ENCODE results near the gene AP1S1.
A peak's percentile ranks its signal among the peaks of the same experiment; 100 is the strongest.

The AP1S1 gene

DNA sequence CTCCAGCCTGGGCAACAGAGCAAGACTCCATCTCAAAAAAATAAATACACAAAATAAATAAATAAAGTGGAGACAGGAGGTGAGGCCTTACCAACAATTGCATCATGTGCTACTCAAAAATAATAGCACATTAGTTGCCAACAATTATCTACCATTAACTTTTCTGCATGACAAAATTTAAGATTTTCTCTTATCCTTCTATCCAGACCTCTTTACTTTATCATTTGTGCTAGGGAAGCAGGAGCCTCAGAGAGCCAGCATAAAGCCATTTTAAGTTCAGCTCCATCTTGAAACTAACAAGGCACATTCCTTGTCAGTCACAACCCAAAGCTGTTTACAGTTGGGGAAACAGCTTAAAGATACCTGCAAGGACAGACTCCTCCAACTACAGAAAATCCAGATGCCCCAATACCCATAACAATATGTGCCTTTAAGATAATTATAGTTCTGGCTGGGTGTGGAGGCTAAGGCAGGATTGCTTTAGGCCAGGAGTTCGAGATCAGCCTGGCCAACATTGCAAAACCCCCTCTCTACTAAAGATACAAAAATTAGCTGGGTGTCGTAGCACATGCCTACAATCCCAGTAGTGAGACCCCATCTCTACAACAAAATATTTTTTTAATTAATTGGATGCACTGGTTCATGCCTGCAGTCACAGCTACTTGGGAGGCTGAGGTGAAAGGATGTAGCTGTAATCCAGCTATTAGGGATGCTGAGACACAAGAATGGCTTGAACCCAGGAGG lies 2.2 kb upstream of the AP1S1 start:
- DNase-seq: no peak
- intact Hi-C loops (cut with DNase I): no loop called here

DNA sequence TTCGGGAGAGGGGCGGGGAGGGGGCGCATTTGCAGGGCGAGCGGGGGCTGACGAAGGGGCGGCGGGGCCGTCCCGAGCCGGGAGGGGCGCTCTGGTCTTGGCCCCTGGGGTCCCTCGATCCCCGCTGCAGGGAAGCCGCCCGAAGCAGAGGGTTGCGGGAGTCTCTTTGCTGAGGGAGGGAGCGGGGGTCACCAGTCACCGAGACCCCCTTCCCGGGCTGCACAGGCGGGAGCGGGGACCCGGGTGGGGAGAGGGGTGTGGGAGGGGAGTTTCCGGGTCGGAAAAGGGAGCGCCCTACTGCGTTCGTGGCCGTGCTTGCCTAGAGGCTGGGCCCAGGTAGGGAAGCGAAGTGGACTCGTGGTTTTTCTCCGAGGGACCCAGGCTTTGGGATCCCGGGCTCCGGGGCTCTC lies 422 bp downstream of the AP1S1 start:
- peak in 2 of 42 donors; percentile 10 to 32 for DNase-seq
- intact Hi-C loops (cut with DNase I): no loop called here

DNA sequence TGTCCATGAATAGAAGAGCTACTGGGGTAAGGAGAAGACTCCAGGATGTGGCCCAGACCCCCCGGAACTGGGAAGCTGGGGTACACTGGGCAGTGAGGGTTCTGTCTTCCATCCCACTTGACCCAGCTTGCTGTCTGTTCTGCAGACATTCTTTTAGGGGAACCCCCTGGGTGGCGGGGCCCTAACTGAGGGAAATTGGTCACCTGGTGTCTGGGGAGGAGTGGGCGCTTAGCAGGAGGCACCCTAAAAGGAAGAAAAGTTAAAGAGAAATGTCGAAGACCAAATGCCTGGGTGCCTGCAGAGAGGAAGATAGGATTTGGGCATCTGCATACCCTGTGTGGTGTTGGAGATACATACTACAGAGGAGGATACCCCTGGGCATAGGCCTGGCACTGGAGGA lies 1.0 kb downstream of the AP1S1 start:
- intact Hi-C loops (cut with DNase I): no loop called here
- DNase-seq: peak in 1 of 42 donors; percentile 5

DNA sequence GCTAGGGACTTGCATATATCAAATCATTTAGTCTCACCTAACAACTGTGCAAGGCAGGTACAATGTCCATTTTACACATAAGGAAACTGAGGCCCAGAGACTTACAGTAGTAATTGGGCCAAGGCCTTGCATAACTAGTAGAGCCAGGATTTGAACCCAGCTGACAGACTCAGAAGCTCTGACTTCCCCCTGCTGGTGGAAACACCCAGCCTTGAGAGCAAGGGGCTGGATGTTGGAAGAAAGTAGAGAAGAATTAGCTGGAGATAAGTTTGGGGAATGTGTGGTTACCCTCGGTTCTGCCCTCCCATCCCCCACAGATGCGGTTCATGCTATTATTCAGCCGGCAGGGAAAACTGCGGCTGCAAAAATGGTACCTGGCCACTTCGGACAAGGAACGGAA lies 2.0 kb downstream of the AP1S1 start:
- intact Hi-C loops (cut with DNase I): no loop called here
- DNase-seq: peak in 1 of 42 donors; percentile 13

DNA sequence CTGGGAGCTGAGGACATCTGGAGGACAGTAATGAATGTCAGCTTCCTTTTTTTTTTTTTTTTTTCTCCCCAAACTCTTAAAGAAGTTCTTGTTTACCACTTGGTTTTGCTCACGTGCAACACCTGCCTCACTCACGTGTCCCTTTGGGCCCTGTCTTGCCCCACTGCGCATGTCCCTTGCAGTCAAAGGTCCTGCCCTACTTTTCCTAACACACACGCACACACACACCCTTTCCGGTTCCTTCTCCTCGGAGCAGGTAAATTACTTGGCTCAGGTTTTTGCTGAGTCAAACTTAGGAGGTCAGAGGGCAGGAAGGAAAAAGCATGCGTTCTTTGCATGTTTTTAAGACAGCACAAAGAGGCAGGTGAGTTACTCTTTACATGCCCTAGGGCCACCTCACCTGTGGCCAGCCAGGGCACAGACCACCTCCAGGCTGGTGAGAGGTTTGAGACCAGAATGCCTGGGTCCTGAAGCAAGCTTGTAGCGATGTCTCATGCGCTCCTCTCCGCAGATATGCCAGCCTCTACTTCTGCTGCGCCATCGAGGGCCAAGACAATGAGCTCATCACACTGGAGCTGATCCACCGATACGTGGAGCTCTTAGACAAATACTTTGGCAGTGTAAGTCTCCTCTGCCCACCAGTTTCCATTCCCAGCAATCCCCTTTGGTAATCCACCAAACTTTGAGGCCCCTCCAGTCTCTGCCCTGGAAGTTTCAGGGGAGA lies 2.8 kb downstream of the AP1S1 start:
- intact Hi-C loops (cut with DNase I): no loop called here
- peak in 1 of 42 donors; percentile 32 for DNase-seq

DNA sequence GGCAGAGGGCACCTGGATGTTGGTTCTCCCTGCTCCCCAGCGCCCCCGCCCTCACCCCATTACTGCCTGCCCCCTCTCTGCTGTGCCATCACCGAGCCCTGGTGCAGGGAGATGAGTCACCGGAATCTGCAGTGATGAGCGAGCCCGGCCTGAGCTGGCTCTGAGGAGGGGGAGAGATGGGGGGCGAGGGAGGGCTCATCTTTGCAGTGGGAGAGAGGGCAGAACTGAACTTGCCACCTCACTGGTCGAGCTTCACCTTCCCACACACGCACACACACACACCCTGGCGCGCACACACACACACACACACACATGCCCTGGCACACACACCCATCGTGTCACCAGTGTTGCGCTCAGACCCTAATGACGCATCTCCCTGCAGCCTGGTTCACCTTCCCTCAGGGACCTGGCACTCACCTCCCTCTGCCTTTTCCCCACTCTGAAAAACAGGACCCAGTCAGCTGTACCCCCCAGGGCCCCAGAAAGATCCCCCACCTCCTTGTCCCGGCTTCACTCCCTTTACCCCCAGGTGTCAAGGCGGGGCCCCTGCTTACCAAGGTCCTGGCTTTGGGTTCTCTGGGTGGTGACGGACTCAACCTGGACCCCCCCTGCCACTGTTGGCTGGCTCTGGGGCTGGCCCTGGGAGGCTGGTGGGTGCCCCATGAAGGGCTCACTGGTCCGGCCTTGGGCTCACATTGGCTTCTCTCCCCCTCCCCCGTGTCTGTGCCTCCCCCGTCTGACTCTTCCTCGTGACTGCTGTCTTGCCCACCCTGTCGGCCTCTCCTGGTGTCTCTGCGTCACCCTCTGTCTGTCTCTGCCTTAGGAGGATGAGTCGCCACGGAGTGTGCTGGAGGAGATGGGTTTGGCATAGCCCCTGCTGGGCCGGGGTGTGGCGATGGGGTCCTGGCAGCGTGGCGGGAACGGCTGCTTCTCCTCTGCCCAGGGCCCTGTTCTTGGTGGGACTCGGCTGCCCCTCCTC lies 5.7 kb downstream of the AP1S1 start:
- intact Hi-C loops (cut with DNase I): no loop called here
- DNase-seq: peak; percentile 44 to 92 (median 76)

DNA sequence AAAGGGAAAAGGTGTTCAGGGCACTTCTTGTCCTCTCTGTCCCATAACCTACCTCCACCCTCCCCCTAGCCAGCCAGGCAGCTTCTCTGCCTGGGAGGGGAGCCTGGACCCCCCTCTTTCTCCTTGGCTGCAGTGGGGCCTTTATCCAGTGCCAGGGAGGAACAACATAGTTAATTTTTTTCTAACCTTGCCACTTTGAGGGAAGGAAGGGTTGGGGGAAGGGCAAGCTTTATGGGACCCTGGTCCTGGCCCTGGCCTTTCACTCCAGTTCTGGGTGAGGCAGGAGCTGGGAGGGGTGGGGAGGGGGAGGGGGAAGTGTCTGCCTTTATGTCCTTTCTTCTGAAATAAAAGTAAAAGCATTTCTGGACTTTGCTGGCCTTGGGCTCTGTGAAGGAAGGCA lies 6.6 kb downstream of the AP1S1 start:
- intact Hi-C loops (cut with DNase I): no loop called here
- DNase-seq: no peak

DNA sequence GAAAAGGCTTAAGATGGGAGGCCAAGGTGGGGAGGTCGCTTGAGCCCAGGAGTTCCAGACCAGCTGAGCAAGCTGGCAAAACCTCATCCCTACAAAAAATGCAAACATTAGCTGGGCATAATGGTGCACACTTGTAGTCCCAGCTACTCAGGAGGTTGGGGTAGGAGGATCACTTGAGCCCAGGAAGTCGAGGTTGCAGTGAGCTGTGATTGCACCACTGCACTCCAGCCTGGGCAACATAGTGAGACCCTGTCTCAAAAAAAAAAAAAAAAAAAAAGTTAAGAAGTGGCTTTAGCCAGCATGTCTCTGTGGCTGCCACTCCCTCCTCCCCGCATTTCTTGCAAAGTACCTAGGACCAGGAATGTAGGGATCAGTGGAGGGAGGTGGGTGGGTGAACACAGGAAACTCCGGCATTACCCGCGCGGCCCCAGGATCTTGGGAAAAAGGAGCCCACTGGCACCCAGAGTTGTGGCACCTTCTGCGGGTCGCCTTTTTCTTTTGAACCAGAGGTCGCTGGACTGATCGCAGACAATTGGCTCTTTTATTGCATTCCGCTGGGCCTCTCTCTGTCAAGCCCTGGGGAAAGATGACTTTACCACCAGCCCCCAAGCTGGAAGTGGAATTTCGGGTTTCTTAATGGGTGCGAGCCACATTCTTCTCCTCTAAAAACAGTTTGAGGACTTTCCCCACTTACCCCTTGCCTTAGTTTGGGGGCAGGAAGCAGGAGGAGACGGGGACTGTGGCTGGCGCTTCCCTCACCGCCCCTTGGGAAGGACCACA lies 7.6 kb downstream of the AP1S1 start:
- intact Hi-C loops (cut with DNase I): no loop called here
- DNase-seq: peak in 1 of 42 donors; percentile 4

DNA sequence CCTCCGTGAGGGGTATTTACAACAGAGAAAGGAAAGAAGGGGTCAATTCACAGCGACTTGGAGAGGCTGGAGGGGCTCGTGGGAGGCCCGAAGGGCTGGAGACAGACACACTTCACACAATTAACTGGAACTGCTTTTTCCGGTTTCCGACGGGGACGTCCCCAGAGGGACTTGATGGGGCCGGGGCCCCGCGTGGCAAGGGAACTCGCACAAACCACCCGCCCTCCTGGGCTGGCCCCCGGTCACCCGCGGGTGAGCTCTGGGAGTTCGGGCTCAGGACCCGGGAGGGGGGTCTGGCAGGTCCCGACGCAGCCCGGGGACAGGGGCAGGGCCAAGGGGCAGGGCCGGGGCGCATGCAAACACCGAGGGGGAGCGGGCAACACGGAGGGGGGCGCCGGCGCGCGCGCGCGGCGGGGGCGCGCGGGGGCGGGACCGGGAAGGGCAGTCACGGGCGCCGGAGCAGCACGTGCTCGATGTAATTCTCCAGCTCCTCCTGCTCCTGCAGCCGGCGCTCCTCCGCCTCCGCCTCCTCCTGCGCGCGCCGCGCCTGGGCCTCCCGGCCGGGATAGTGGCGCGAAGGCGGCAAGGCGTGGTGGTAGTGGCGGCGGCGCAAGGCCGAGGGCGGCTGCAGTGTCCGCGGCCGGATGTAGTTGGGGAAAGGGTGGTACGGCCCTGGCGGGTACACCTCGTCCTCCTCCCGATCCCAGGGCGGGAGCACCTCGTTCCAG lies 8.4 kb downstream of the AP1S1 start:
- intact Hi-C loops (cut with DNase I): no loop called here
- peak in 20 of 42 donors; percentile 23 to 71 (median 60) for DNase-seq

DNA sequence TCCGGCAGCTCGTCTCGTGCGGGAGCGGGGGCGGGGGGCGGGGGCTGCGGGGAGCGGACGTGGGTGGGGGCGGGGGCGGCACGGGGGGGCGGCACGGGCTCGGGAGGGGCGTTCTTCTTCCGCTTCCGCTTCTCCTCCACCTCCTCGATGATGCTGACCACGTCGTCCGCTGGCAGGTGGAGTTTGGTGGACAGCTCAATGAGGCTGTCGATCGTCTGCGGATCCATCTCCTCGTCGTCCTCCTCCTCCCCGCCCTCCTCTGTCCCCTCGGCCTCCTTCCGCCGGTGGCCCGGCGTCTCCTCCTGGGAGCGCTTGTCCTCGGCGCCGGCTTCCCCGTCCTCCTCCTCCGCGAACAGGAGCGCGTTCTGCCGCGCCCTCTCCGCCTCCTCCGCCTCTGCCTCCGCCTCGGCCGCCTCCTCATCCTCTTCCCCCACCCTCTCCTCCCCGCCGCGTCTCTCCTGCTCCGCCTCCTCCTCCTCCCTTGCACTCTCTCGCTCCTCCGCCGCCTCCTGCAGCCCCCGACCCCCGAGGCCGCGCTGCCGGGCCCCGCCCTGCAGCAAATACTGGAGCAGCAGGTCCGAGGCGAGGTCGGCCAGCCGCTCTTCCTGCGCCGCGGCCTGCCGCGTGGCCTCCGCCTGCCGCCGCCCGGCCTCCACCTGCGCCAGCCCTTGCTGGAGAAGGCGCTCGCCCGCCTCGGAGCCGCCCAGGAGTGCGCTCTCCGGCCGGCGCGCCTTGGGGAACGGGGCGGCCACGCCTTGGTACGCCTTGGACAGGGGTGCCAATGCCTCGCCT lies 9.2 kb downstream of the AP1S1 start:
- intact Hi-C loops (cut with DNase I): no loop called here
- peak in 11 of 42 donors; percentile 18 to 72 (median 41) for DNase-seq

DNA sequence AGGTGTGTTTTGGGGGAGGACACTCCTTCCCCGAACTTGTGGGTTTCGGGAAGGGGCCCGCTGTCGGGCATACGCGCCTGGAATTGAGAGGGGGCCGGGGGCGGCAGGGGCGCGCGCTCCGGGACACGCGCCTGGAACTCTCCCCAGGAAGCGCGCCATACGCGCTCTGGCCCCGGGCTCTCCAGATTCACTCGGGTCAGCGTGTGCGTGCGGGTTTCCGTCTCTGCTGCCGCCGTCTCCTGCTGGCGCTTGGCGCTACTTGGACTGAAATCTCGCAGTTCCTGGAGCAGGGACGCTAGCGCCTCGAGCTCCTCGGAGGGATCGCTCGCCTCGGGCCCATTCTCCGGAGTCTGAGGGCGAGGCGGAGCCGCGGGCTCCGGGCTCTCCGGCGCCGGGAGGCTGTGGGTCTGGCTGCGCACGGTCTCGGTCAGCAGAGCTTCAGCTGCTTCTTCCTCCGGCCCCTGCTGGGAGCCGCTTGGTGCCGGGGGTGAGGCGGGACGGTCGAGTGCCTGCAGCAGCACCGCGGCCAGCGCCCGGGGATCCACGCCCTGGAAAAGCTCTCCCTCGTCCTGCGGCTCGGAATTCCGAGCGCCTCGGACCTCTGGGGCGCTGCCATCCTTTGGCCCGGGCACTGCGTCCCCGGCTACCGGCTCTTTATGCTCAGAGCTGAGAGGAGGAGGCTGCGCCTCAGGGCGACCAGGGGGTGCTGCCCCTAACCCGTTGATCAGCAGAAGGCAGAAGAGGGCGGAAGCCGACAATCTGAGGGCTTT lies 10.0 kb downstream of the AP1S1 start:
- DNase-seq: peak in 8 of 42 donors; percentile 30 to 65 (median 48)
- intact Hi-C loops (cut with DNase I): no loop called here

DNA sequence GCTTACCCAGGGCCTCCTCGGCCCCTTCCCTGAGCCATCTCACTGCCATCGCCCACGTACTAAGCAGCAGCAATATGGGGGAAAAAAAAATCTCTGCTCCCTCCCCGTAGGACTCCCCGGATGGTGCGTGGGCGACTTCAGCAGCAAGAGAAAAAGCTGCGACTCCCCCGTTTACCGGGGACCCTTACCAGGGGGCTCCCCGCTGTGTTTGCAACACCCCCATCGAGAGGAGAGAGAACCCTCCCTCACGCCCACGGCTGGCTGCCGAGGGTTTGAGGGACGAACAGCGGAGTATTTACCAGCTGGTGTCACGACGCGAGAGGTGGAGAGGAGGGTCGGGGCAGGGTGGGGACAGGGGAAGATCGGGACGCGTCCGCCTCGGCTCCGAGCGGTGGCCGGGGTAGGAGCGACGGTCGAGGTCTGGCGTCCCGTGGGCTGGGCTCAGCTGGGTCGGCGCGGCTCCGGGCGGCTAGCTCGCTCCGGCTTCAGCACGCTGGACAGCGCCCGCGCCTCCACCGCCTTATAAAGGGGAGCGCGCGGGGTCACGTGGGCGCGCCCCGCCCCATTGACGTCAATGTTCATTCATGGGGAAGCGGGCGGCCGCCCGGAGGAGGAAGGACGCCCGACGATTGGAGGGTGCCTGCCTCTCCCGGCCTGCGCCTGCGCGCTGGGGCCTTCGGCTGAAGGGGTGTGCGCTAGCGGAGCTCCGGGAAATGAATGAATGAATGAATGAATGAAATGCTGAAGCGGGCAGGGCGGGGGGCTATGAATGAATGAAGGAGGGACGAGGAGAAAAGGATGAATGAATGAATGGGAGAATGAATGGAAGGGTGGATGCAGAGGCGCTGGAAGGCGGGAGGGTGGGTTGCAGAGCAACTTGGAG lies 11.0 kb downstream of the AP1S1 start, which contains the start of gene VGF:
Gene VGF (minus strand): TSS at position 495 of the 883 bp plus-strand sequence. CDS start 726 bp downstream, outside the sequence.
- DNase-seq: peak; percentile 74 to 96 (median 91)
- intact Hi-C loops (cut with DNase I): no loop called here

DNA sequence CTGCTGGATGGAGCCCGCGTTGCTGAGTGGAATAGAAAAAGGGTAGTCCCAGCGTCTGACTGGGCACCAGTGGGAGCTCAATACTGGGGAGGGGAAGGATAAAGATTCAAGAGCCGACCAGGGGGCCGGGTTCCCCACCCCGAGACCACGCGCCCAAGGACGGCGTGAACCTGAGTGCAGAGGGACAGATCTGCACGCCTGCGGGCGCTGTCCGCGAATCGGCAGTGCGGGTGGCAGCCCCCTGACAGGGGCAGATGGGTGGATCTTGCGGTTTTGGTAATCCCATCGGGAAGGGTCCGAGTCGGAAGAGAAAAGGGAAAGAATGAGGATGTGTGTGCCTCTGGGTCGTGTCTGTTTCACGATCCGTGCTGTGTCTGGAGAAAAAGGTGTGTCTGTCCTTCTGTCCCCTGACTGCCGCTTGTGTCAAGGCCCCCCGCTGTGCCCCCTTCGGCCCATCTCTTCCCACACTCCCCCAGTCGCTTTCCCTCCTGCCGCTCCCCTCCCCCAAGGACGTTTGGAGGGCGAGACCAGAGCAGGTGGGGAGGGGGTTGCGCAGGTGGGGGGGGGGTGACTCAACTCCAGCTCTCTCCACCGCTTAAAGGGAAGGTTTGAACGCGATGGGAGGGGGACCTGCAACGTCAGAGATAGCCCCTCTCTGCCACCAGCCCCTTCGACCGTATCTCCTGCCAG lies 11.8 kb downstream of the AP1S1 start:
- intact Hi-C loops (cut with DNase I): no loop called here
- no peak for DNase-seq

DNA sequence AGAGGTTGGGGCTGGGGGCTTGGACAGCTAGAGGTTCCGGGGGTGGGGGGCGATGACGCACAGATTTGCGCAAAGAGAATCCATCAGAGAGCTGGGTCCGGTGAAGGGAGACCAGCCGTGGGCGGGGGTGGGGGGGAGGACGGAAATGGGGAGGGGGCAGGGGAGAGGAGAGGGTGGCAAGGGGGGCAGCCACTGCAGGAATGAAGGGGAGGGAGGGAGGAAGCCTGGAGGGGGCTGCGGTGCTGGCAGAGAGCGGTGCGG lies 12.3 kb downstream of the AP1S1 start:
- intact Hi-C loops (cut with DNase I): no loop called here
- no peak for DNase-seq

All from head of caudate nucleus (tissue), 42 donors.